RWPE1 (cell line): ENCODE measurements around the gene ACTG1.

Source experiments
- CTCF ChIA-PET: fragments of 350-600 bp; sonication (Branson Sonifier 250); formaldehyde crosslinking; extraction: SDS; loops from one replicate; lab custom pipeline; 2021; lab: Yijun Ruan, JAX
- POLR2A ChIA-PET: fragments of 400-600 bp; formaldehyde crosslinking; extraction: SDS; loops from one replicate; lab custom pipeline; 2020; ENCODE audit warnings: antibody characterized with exemption; ENCODE audit not compliant: low non-redundant PET; lab: Yijun Ruan, JAX
- DNase-seq: peaks from one replicate; pipeline ENCODE4 v3.0.0; 2012; ENCODE audit warnings: low spot score
- H3K27ac ChIP-seq: fragments of 450-650 bp; 2 replicates; pipeline ENCODE4 v1.5.1; 2017
- TF ChIP-seq, protein P1 (sequence below): fragments of 450-650 bp; conservative IDR thresholded peaks from 2 replicates; pipeline ENCODE4 v1.5.1; 2017; ENCODE audit warnings: low read depth, mild to moderate bottlenecking

The ACTG1 gene

GRCh38 chr17:81551458-81552243 lies 39.1 kb upstream of the ACTG1 start:
- TF ChIP-seq, protein P1, sequence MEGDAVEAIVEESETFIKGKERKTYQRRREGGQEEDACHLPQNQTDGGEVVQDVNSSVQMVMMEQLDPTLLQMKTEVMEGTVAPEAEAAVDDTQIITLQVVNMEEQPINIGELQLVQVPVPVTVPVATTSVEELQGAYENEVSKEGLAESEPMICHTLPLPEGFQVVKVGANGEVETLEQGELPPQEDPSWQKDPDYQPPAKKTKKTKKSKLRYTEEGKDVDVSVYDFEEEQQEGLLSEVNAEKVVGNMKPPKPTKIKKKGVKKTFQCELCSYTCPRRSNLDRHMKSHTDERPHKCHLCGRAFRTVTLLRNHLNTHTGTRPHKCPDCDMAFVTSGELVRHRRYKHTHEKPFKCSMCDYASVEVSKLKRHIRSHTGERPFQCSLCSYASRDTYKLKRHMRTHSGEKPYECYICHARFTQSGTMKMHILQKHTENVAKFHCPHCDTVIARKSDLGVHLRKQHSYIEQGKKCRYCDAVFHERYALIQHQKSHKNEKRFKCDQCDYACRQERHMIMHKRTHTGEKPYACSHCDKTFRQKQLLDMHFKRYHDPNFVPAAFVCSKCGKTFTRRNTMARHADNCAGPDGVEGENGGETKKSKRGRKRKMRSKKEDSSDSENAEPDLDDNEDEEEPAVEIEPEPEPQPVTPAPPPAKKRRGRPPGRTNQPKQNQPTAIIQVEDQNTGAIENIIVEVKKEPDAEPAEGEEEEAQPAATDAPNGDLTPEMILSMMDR = no peak
- DNase-seq = peak; percentile 24
- CTCF ChIA-PET = interaction anchor here (0.6 to 1.0 kb wide), 3 partner anchors 33 to 104 kb away, joined by 3 to 4 read pairs (median 4); no protein-coding TSS in a partner anchor
- H3K27ac ChIP-seq = peak overlapping the region; percentile 96
- POLR2A ChIA-PET = interaction anchor here (0.8 to 1.2 kb wide), 3 partner anchors 33 to 161 kb away, joined by 3 read pairs; partner anchors contain the start of gene SLC25A10

GRCh38 chr17:81550830-81551457 lies 38.3 kb upstream of the ACTG1 start:
- H3K27ac ChIP-seq = peak overlapping the region; percentile 96
- ChIA-PET CTCF (interaction anchor here (0.6 kb wide), 1 partner anchor 103 kb away, joined by 4 read pairs; no protein-coding TSS in a partner anchor), POLR2A (interaction anchor here (1.0 to 1.2 kb wide), 2 partner anchors 32 to 36 kb away, joined by 3 read pairs; no protein-coding TSS in a partner anchor)
- TF ChIP-seq, protein P1 = no peak
- DNase-seq = no peak

GRCh38 chr17:81550285-81550684 lies 37.7 kb upstream of the ACTG1 start:
- ChIA-PET POLR2A (no interaction called here), CTCF (no interaction called here)
- DNase-seq = no peak
- TF ChIP-seq, protein P1 = no peak
- peak overlapping the region; percentile 96 for H3K27ac ChIP-seq

DNA sequence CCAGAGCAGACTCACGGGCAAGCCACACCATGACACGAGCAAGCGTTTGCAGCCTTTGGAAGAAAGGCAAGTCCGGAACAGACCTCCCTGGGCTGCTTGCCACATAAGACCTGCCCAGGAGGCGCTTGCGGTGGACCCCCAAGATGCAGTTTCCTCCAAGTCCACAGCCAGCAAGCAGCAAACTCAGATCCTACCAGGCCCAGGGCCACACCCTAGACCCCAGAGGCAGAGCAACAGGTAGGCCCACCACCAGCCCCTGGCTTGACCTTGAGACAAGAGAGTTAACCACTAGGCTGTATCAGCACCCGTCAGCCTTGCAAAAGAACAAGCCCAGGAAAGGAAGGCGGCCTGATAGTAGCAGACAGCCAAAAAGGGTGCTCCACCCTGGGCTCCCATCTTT lies 37.2 kb upstream of the ACTG1 start:
- TF ChIP-seq, protein P1 = no peak
- CTCF ChIA-PET = no interaction called here

DNA sequence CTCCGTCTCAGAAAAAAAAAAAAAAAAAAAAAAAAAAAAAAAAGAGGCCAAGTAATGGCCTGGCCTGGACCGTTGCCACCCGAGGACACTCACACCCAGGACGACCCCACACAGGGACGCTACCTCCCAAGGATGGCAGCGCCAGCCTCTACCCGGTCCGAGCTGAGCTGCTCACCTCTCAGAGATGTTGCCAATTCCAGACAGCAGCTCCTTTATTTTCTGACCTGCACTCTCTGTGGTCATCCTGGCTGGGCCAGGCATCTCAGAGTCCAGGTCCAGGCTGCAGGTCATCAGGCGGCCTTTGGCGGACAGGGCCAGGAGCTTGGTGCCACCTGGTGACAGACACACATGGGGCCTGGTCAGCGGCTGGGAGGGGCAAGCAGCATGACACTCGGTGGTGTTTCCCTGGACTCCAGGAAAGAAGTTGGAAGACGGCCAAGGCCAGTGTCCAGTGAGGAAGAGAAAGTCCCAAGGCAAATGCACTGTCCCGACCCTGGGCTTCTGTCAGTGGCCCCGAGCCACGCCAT lies 36.5 kb upstream of the ACTG1 start:
- no peak for DNase-seq
- peak overlapping the region; percentile 96 for H3K27ac ChIP-seq
- TF ChIP-seq, protein P1 = no peak
- POLR2A ChIA-PET = no interaction called here
- CTCF ChIA-PET = no interaction called here

More for the DNA sequence above, 37.2 kb upstream of the ACTG1 start:
- no peak for DNase-seq
- POLR2A ChIA-PET = no interaction called here
- peak overlapping the region; percentile 96 for H3K27ac ChIP-seq

GRCh38 chr17:81547614-81547982 lies 35.0 kb upstream of the ACTG1 start:
- TF ChIP-seq, protein P1 = no peak
- no peak for DNase-seq
- ChIA-PET CTCF (no interaction called here), POLR2A (interaction anchor here (0.8 kb wide), 1 partner anchor 10 kb away, joined by 3 read pairs; no protein-coding TSS in a partner anchor)
- H3K27ac ChIP-seq = peak overlapping the region; percentile 52; the same call in 1 of the 2 replicates
